ENCODE results near the gene VPS13A. TPM values are rescaled to one million over a fixed set of nuclear protein-coding genes. Genes with fewer than 3 reads are reported as not detected.
A peak's percentile ranks its signal among the peaks of the same experiment; 100 is the strongest.

Gene VPS13A
- total and polyA plus RNA-seq, 10 of the 15 experiments (the other 5 are each of a cell fraction or from before 2014, with no cell fraction given), result 10.0 to 35.2 (median 21.1) TPM

- TF ChIP-seq PAX5 (IDR thresholded peaks at IDR 0.05; ENCODE audit: borderline replicate concordance, low read depth, low read length) (no peak), YY1 (IDR thresholded peaks at IDR 0.05; ENCODE audit: low read depth, low read length) (peak; percentile 36; the same call in 1 of the 2 replicates), RCOR1 (conservative IDR thresholded peaks at IDR 0.05; ENCODE audit: low read depth, low read length) (0 out of 2 replicates have a peak, but pooled peaks have one; percentile 20), USF1 (IDR thresholded peaks at IDR 0.05; ENCODE audit: borderline replicate concordance, extremely low read length, insufficient read depth, low read depth, low read length) (no peak), ZNF24 (IDR thresholded peaks at IDR 0.05) (no peak), IKZF1 (conservative IDR thresholded peaks at IDR 0.05) (peak; percentile 98), BHLHE40 (IDR thresholded peaks at IDR 0.05; ENCODE audit: borderline replicate concordance in 1 of 2, low read depth in 2 of 2, low read length in 1 of 2) (peak; percentile 24 to 75; a peak in 2 of 4 replicates), CTCF (IDR thresholded peaks at IDR 0.05 in 2 of 3, conservative IDR thresholded peaks at IDR 0.05 in 1 of 3; ENCODE audit: control insufficient read depth in 2 of 3, extremely low read depth in 1 of 3, insufficient read depth in 1 of 3, low read depth in 3 of 3, low read length in 3 of 3) (peak; percentile 25 to 31 (median 30); a peak in 4 of 6 replicates), BACH1 (IDR thresholded peaks at IDR 0.05; ENCODE audit: borderline replicate concordance) (peak; percentile 13; the same call in 1 of the 2 replicates), POU2F2 (IDR thresholded peaks at IDR 0.05; ENCODE audit: borderline replicate concordance, low read depth, low read length) (no peak), EGR1 (IDR thresholded peaks at IDR 0.05; ENCODE audit: borderline replicate concordance in 1 of 2, low read depth in 2 of 2, low read length in 2 of 2) (peak in 1 of 2 experiments; percentile 81; a peak in 2 of 3 replicates), MEF2B (IDR thresholded peaks at IDR 0.05; ENCODE audit: partially characterized antibody, poor library complexity, severe bottlenecking) (peak; percentile 44), HCFC1 (IDR thresholded peaks at IDR 0.05; ENCODE audit: low read length) (0 out of 2 replicates have a peak, but pooled peaks have one; percentile 5), CREB1 (IDR thresholded peaks at IDR 0.05; ENCODE audit: low read depth) (peak; percentile 47; the same call in 1 of the 2 replicates), POLR2A (IDR thresholded peaks at IDR 0.05; ENCODE audit: low read depth, low read length) (peak; percentile 78), CREM (IDR thresholded peaks at IDR 0.05; ENCODE audit: low read depth) (peak; percentile 38), HDGF (IDR thresholded peaks at IDR 0.05) (peak; percentile 56; the same call in 1 of the 2 replicates), FOS (IDR thresholded peaks at IDR 0.05; ENCODE audit: borderline replicate concordance, extremely low read depth, insufficient read length) (no peak), MAX (IDR thresholded peaks at IDR 0.05; ENCODE audit: low read depth, low read length) (peak; percentile 15; the same call in 1 of the 2 replicates), SP1 (IDR thresholded peaks at IDR 0.05; ENCODE audit: low read depth, low read length) (peak; percentile 14), NBN (IDR thresholded peaks at IDR 0.05) (peak; percentile 13; the same call in 1 of the 2 replicates), SMARCA5 (IDR thresholded peaks at IDR 0.05) (peak; percentile 68; the same call in 1 of the 2 replicates), CEBPB (IDR thresholded peaks at IDR 0.05; ENCODE audit: borderline replicate concordance in 1 of 2, low read depth in 2 of 2, low read length in 2 of 2) (no peak), E2F4 (IDR thresholded peaks at IDR 0.05; ENCODE audit: low read depth, low read length) (peak; percentile 62; the same call in 1 of the 2 replicates), ZBED1 (IDR thresholded peaks at IDR 0.05; ENCODE audit: borderline replicate concordance) (no peak), NRF1 (conservative IDR thresholded peaks at IDR 0.05; ENCODE audit: low read depth, low read length) (peak; percentile 91)
These were observed at the start of gene VPS13A (continued) for GRCh38 chr9:77177143-77177893.
